Smooth muscle cell (in vitro differentiated cells): ENCODE measurements around the gene KRT4. TPM values are rescaled to one million over a fixed set of nuclear protein-coding genes. Genes with fewer than 3 reads are reported as not detected.
"Not testable (repeated sequence)": the region's sequence is repeated elsewhere in the genome, so short reads cannot be mapped to it uniquely, and the experiment has no call there.

Experiments
- DNase-seq: peaks from one replicate; lab custom pipeline; 2025; ENCODE audit not compliant: unreplicated experiment; lab: John Stamatoyannopoulos, UW
- H2AFZ ChIP-seq: fragments of 200-600 bp; sonication (generic); 2 replicates; pipeline ENCODE4 v1.6.0; 2016; ENCODE audit warnings: antibody characterized with exemption, low read depth, mild to moderate bottlenecking
- H3F3A ChIP-seq: fragments of 200-600 bp; sonication (generic); 2 replicates; pipeline ENCODE4 v1.6.0; 2017; ENCODE audit warnings: antibody characterized with exemption, low read depth
- H3K27ac ChIP-seq: fragments of 200-600 bp; sonication (generic); 2 replicates; pipeline ENCODE4 v1.5.1; 2016; ENCODE audit warnings: low read depth, mild to moderate bottlenecking
- H3K27me3 ChIP-seq: fragments of 200-600 bp; sonication (generic); 2 replicates; pipeline ENCODE4 v1.6.1; 2016; ENCODE audit warnings: low read depth, mild to moderate bottlenecking
- H3K36me3 ChIP-seq: fragments of 200-600 bp; sonication (generic); 2 replicates; pipeline ENCODE4 v1.5.1; 2016; ENCODE audit warnings: low read depth
- H3K4me1 ChIP-seq: fragments of 200-600 bp; sonication (generic); 2 replicates; pipeline ENCODE4 v1.5.1; 2016; ENCODE audit warnings: low read depth
- H3K4me2 ChIP-seq: fragments of 200-600 bp; sonication (generic); 2 replicates; pipeline ENCODE4 v1.6.0; 2016; ENCODE audit warnings: mild to moderate bottlenecking
- H3K4me3 ChIP-seq: fragments of 200-600 bp; sonication (generic); 2 replicates; pipeline ENCODE4 v1.5.1; 2016; ENCODE audit warnings: mild to moderate bottlenecking
- H3K79me2 ChIP-seq: fragments of 200-600 bp; sonication (generic); 2 replicates; pipeline ENCODE4 v1.6.0; 2016; ENCODE audit warnings: low read depth, mild to moderate bottlenecking
- H3K9ac ChIP-seq: fragments of 200-600 bp; sonication (generic); 2 replicates; pipeline ENCODE4 v1.6.0; 2016; ENCODE audit warnings: low read depth
- H3K9me3 ChIP-seq: fragments of 200-600 bp; sonication (generic); replicated peaks from 2 replicates; pipeline ENCODE4 v1.5.1; 2016; ENCODE audit warnings: low read depth
- H4K20me1 ChIP-seq: fragments of 200-600 bp; sonication (generic); 2 replicates; pipeline ENCODE4 v1.6.0; 2016; ENCODE audit warnings: low read depth
- WGBS: methylation state at CpG from one replicate; pipeline ENCODE4 v1.1.7; 2016; ENCODE audit warnings: low lambda C conversion rate; 5-methylcytosine and 5-hydroxymethylcytosine counted together
- polyA plus RNA-seq: library from polyadenylated mRNA; unstranded; fragments of >200 nt; fragmentation: Nextera tagmentation; extraction: Ambion mirVana; gene quantifications from 2 replicates; pipeline ENCODE4 v1.2.1, GENCODE V29; 2016
- total RNA-seq: library from RNA; depleted of rRNA; stranded (reverse); fragments of >200 nt; gene quantifications from 2 replicates; pipeline ENCODE4 v1.2.3, GENCODE V29; 2014
- TF ChIP-seq, protein P1 (sequence below): fragments of 200-600 bp; sonication (generic); IDR thresholded peaks from 2 replicates; pipeline ENCODE4 v1.5.1; 2017; ENCODE audit warnings: borderline replicate concordance, mild to moderate bottlenecking, antibody characterized with exemption; ENCODE audit not compliant: insufficient read depth, poor library complexity, severe bottlenecking

The KRT4 gene
- total and polyA plus RNA-seq, 2 experiments from 2014 or later, result not detected

DNA sequence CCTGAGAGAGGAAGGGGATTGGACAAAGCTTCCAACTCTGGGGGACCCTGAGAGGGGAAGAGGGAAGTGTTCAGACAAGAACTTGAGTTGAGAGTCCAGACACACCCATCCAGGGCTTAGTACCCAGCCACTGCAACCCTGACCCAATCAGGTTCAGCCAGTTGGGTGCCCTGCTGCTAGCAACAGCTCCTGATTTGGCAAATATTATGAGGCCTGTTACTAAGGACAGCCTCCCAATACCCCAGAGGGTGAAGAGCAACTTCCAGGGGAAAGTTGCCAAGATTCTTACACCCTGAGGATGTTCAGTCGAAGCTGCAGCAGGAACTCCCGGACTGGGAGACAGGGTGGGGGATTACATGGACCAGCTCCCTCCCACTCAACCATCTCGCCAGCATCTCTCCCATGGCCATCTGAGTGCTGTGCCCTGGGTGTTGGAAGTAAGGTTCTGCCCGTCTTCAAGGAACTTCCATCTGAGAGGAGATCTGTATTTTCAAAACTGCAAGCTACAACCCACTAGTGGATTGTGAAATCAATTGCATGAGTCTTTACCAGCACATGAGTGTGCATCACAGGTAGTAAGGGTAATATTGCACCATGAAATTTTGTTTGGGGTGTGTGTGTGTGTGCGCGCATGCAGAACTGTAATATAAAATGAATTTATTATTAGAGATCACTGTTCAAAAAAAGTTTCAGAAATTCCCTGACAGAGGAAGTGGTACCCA lies 46.3 kb upstream of the KRT4 start:
- Histone ChIP-seq H3F3A (no peaks in the 10 kb centered on the region), H4K20me1 (no peaks in the 10 kb centered on the region), H3K79me2 (no peaks in the 10 kb centered on the region), H3K9me3 (no peaks in the 10 kb centered on the region), H3K27me3 (no peaks in the 10 kb centered on the region), H3K4me2 (no peak overlapping the region), H3K4me1 (no peaks in the 10 kb centered on the region), H3K9ac (no peak overlapping the region), H3K4me3 (no peak overlapping the region), H3K27ac (no peak overlapping the region), H2AFZ (no peak overlapping the region), H3K36me3 (no peaks in the 10 kb centered on the region)
- no peak for DNase-seq
- TF ChIP-seq, protein P1, sequence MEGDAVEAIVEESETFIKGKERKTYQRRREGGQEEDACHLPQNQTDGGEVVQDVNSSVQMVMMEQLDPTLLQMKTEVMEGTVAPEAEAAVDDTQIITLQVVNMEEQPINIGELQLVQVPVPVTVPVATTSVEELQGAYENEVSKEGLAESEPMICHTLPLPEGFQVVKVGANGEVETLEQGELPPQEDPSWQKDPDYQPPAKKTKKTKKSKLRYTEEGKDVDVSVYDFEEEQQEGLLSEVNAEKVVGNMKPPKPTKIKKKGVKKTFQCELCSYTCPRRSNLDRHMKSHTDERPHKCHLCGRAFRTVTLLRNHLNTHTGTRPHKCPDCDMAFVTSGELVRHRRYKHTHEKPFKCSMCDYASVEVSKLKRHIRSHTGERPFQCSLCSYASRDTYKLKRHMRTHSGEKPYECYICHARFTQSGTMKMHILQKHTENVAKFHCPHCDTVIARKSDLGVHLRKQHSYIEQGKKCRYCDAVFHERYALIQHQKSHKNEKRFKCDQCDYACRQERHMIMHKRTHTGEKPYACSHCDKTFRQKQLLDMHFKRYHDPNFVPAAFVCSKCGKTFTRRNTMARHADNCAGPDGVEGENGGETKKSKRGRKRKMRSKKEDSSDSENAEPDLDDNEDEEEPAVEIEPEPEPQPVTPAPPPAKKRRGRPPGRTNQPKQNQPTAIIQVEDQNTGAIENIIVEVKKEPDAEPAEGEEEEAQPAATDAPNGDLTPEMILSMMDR, result no peak
- WGBS, result 85% methylated on average over 6 of the region's 6 CpGs

DNA sequence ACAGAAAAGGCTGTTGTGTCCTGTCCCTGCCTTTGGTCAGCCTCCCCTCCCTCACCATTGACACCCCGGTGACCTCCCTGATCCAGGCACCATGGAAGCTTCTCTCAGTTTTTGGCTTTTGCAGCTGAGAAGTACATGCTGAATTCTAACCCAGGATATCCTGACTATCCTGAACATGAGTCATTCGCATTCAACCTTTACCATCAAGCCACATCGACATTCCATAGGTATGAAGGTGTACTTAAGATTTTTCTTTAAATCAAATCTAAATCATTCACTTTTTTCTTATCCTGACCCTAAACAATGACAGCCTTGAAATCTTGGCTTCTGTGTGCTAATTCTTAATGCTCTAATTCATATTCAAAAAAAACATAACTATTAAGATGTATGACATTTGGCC lies 43.6 kb upstream of the KRT4 start:
- H3K4me1 ChIP-seq, result no peaks in the 10 kb centered on the region
- H3K27me3 ChIP-seq, result no peaks in the 10 kb centered on the region
- H3K4me3 ChIP-seq, result no peak overlapping the region
- H2AFZ ChIP-seq, result no peak overlapping the region
- H3K9me3 ChIP-seq, result no peaks in the 10 kb centered on the region
- no peak overlapping the region for H3K27ac ChIP-seq
- H3K9ac ChIP-seq, result no peak overlapping the region
- no peaks in the 10 kb centered on the region for H3F3A ChIP-seq
- H3K4me2 ChIP-seq, result no peak overlapping the region
- TF ChIP-seq, protein P1, result no peak
- no peaks in the 10 kb centered on the region for H4K20me1 ChIP-seq
- WGBS, result 85% methylated on average over 3 of the region's 3 CpGs
- H3K36me3 ChIP-seq, result no peaks in the 10 kb centered on the region
- H3K79me2 ChIP-seq, result no peaks in the 10 kb centered on the region
- no peak for DNase-seq

DNA sequence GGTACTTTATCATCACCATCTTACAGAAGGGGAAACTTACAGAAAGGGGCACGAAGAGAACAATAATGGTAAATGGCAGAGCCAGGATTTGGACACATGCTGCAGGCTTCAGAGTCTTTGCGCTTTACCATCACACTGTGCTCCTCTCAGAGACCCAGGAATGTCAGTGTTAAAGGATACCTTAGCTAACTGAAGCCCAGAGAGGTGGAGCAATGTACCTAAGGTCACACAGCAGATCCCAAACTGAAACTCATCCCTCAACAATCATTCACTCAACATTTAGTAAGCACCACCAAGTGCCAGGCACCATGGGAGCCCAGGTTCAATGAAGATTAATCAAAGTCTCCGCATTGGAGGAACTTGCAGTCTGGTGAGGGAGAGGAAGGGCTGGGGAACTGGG lies 42.9 kb upstream of the KRT4 start:
- Histone ChIP-seq H3F3A (no peaks in the 10 kb centered on the region), H3K27ac (no peak overlapping the region), H4K20me1 (no peaks in the 10 kb centered on the region), H3K27me3 (peaks cover 5% of the 10 kb centered on the region), H2AFZ (no peak overlapping the region), H3K4me2 (no peak overlapping the region), H3K9me3 (no peaks in the 10 kb centered on the region), H3K79me2 (no peaks in the 10 kb centered on the region), H3K4me3 (no peak overlapping the region), H3K9ac (no peak overlapping the region), H3K36me3 (no peaks in the 10 kb centered on the region), H3K4me1 (no peaks in the 10 kb centered on the region)
- WGBS, result 92% methylated on average over 3 of the region's 3 CpGs
- no peak for DNase-seq
- TF ChIP-seq, protein P1, result no peak

DNA sequence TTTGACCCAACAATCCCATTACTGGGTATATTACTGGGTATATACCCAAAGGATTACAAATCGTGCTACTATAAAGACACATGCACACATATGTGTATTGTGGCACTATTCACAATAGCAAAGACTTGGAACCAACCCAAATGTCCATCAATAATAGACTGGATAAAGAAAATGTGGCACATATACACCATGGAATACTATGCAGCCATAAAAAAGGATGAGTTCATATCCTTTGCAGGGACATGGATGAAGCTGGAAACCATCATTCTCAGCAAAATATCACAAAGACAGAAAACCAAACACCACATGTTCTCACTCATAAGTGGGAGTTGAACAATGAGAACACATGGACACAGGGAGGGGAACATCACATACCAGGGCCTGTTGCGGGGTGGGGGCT lies 42.2 kb upstream of the KRT4 start:
- not testable (repeated sequence) for H3K4me3 ChIP-seq, H3K27ac ChIP-seq, H3K4me2 ChIP-seq, H4K20me1 ChIP-seq, H2AFZ ChIP-seq, H3K9me3 ChIP-seq, H3K36me3 ChIP-seq, H3K79me2 ChIP-seq, DNase-seq, H3F3A ChIP-seq, H3K4me1 ChIP-seq, H3K9ac ChIP-seq, H3K27me3 ChIP-seq
- WGBS, result 96% methylated on average over 2 of the region's 2 CpGs
